H9 (cell line): Measurements from ENCODE around the gene NEDD9. TPM values are rescaled to one million over a fixed set of nuclear protein-coding genes. Genes with fewer than 3 reads are reported as not detected.

ENCODE experiments used
- DNase-seq: peaks from one replicate; pipeline ENCODE4 v3.0.0-alpha.2; 2017
- H2AFZ ChIP-seq: one replicate; pipeline ENCODE4 v1.6.1; 2013; ENCODE audit warnings: mild to moderate bottlenecking, low read length, control low read depth, moderate library complexity
- H2AK5ac ChIP-seq: 2 replicates; pipeline ENCODE4 v1.6.1; 2013; ENCODE audit warnings: low read length, control low read depth, mixed read lengths; ENCODE audit not compliant: insufficient read length
- H2BK120ac ChIP-seq: one replicate; pipeline ENCODE4 v1.6.1; 2013; ENCODE audit warnings: low read depth, mild to moderate bottlenecking, low read length, control low read depth, inconsistent platforms; ENCODE audit not compliant: poor library complexity, severe bottlenecking
- H2BK12ac ChIP-seq: 2 replicates; pipeline ENCODE4 v1.6.1; 2013; ENCODE audit warnings: low read length, control low read depth, mixed read lengths, low read depth; ENCODE audit not compliant: insufficient read length
- H2BK15ac ChIP-seq: 2 replicates; pipeline ENCODE4 v1.6.1; 2013; ENCODE audit warnings: low read depth, low read length, control low read depth
- H2BK20ac ChIP-seq: one replicate; pipeline ENCODE4 v1.6.1; 2013; ENCODE audit warnings: low read depth, mild to moderate bottlenecking, low read length, control low read depth, inconsistent platforms; ENCODE audit not compliant: poor library complexity, severe bottlenecking
- H2BK5ac ChIP-seq: 2 replicates; pipeline ENCODE4 v1.6.1; 2013; ENCODE audit warnings: low read length, control low read depth, mixed read lengths; ENCODE audit not compliant: insufficient read length
- H3K14ac ChIP-seq: 2 replicates; pipeline ENCODE4 v1.6.1; 2013; ENCODE audit warnings: low read length, control low read depth; ENCODE audit not compliant: insufficient read depth
- H3K18ac ChIP-seq: 2 replicates; pipeline ENCODE4 v1.6.1; 2013; ENCODE audit warnings: low read depth, mild to moderate bottlenecking, mixed read lengths, low read length, control low read depth; ENCODE audit not compliant: insufficient read length
- H3K23ac ChIP-seq: 2 replicates; pipeline ENCODE4 v1.6.1; 2013; ENCODE audit warnings: low read length, control low read depth, mixed read lengths, low read depth; ENCODE audit not compliant: insufficient read length
- H3K23me2 ChIP-seq: 2 replicates; pipeline ENCODE4 v1.6.1; 2013; ENCODE audit warnings: low read depth, mild to moderate bottlenecking, mixed read lengths, low read length, control low read depth; ENCODE audit not compliant: insufficient read length, poor library complexity, severe bottlenecking
- H3K27ac ChIP-seq: 2 replicates; pipeline ENCODE4 v1.5.1; 2013; ENCODE audit warnings: low read length, control low read depth, mixed read lengths, low read depth; ENCODE audit not compliant: insufficient read length
- H3K27me3 ChIP-seq: 2 replicates; pipeline ENCODE4 v1.6.1; 2013; ENCODE audit warnings: low read length, control low read depth, inconsistent platforms; ENCODE audit not compliant: insufficient read depth
- H3K4ac ChIP-seq: 2 replicates; pipeline ENCODE4 v1.6.1; 2013; ENCODE audit warnings: low read depth, mild to moderate bottlenecking, control low read depth, inconsistent platforms, low read length, moderate library complexity
- H3K4me1 ChIP-seq: 2 replicates; pipeline ENCODE4 v1.6.1; 2013; ENCODE audit warnings: low read length, control low read depth, inconsistent platforms; ENCODE audit not compliant: insufficient read depth
- H3K4me2 ChIP-seq: 2 replicates; pipeline ENCODE4 v1.6.1; 2013; ENCODE audit warnings: low read length, control low read depth, mixed read lengths; ENCODE audit not compliant: insufficient read length, insufficient read depth
- H3K56ac ChIP-seq: 2 replicates; pipeline ENCODE4 v1.6.1; 2013; ENCODE audit warnings: low read depth, mild to moderate bottlenecking, mixed read lengths, low read length, control low read depth; ENCODE audit not compliant: insufficient read length
- H3K79me1 ChIP-seq: 2 replicates; pipeline ENCODE4 v1.6.1; 2013; ENCODE audit warnings: low read depth, mild to moderate bottlenecking, moderate library complexity, low read length, control low read depth, inconsistent platforms; ENCODE audit not compliant: insufficient read depth, poor library complexity, severe bottlenecking
- H3K79me2 ChIP-seq: 2 replicates; pipeline ENCODE4 v1.6.1; 2013; ENCODE audit warnings: low read length, control low read depth, inconsistent platforms; ENCODE audit not compliant: insufficient read depth
- H3K9ac ChIP-seq: 2 replicates; pipeline ENCODE4 v1.6.1; 2013; ENCODE audit warnings: low read length, control low read depth, mixed read lengths; ENCODE audit not compliant: insufficient read length; ENCODE audit errors: extremely low read depth
- H3K9me3 ChIP-seq: one replicate; pipeline ENCODE4 v1.6.1; 2013; ENCODE audit warnings: low read depth, low read length, inconsistent platforms; ENCODE audit not compliant: control insufficient read depth
- H3T11ph ChIP-seq: one replicate; pipeline ENCODE4 v1.6.1; 2013; ENCODE audit warnings: mild to moderate bottlenecking, low read length, control low read depth, inconsistent platforms
- H4K20me1 ChIP-seq: one replicate; pipeline ENCODE4 v1.6.1; 2013; ENCODE audit not compliant: control insufficient read depth, insufficient read length, insufficient read depth
- H4K5ac ChIP-seq: 2 replicates; pipeline ENCODE4 v1.6.1; 2013; ENCODE audit warnings: low read depth, mild to moderate bottlenecking, mixed read lengths, low read length, control low read depth; ENCODE audit not compliant: insufficient read length
- H4K8ac ChIP-seq: replicated peaks from 2 replicates; pipeline ENCODE4 v1.6.1; 2013; ENCODE audit warnings: low read length, control low read depth, mixed read lengths, low read depth; ENCODE audit not compliant: insufficient read length
- H4K91ac ChIP-seq: 2 replicates; pipeline ENCODE4 v1.6.1; 2013; ENCODE audit warnings: low read depth, mild to moderate bottlenecking, moderate library complexity, mixed read lengths, low read length, control low read depth; ENCODE audit not compliant: insufficient read length
- H3K27ac Mint-ChIP-seq, 3 experiments: 2 replicates in 2 of 3; 3 replicates in 1 of 3; pipeline ENCODE4 v1.8.0; 2020 to 2021; ENCODE audit warnings: mixed read lengths in 3 of 3, mild to moderate bottlenecking in 1 of 3, moderate library complexity in 1 of 3
- H3K27me3 Mint-ChIP-seq: 2 replicates; pipeline ENCODE4 v1.8.0; 2021; ENCODE audit warnings: low read depth, mild to moderate bottlenecking, moderate library complexity, mixed read lengths
- H3K36me3 Mint-ChIP-seq, 3 experiments: 2 replicates in 2 of 3; 3 replicates in 1 of 3; pipeline ENCODE4 v1.8.0; 2020 to 2021; ENCODE audit warnings: low read depth in 3 of 3, mixed read lengths in 3 of 3; ENCODE audit not compliant: insufficient read depth in 1 of 3
- H3K4me1 Mint-ChIP-seq, 2 experiments: 2 replicates each; pipeline ENCODE4 v1.8.0; 2020; ENCODE audit warnings: mixed read lengths in 2 of 2
- H3K4me3 Mint-ChIP-seq, 2 experiments: 2 replicates in 1 of 2; 3 replicates in 1 of 2; pipeline ENCODE4 v1.8.0; 2020 to 2021; ENCODE audit warnings: mild to moderate bottlenecking in 2 of 2, mixed read lengths in 2 of 2, moderate library complexity in 1 of 2
- H3K9me3 Mint-ChIP-seq, 2 experiments: 2 replicates in 1 of 2; 3 replicates in 1 of 2; pipeline ENCODE4 v1.8.0; 2020; ENCODE audit warnings: mild to moderate bottlenecking in 2 of 2, mixed read lengths in 2 of 2, moderate library complexity in 1 of 2
- CTCF ChIP-seq: fragments of 200-600 bp; sonication (generic); conservative IDR thresholded peaks from 3 replicates; pipeline ENCODE4 v1.8.0; 2021; ENCODE audit warnings: antibody characterized with exemption, mild to moderate bottlenecking
- WGBS: extraction: QIAGEN DNeasy Blood & Tissue Kit; methylation state at CpG from one replicate; pipeline ENCODE4 v1.1.7; 2013; ENCODE audit warnings: missing lambda C conversion rate, low lambda C conversion rate, mixed read lengths; ENCODE audit not compliant: insufficient read length; ENCODE audit errors: extremely low coverage; 5-methylcytosine and 5-hydroxymethylcytosine counted together
- total RNA-seq: library from RNA; stranded (reverse); gene quantifications from 2 replicates; pipeline ENCODE4 v1.2.1, GENCODE V29; 2021

NEDD9 gene
- total RNA-seq, 1 experiment from 2014 or later, result 5.5 TPM

DNA sequence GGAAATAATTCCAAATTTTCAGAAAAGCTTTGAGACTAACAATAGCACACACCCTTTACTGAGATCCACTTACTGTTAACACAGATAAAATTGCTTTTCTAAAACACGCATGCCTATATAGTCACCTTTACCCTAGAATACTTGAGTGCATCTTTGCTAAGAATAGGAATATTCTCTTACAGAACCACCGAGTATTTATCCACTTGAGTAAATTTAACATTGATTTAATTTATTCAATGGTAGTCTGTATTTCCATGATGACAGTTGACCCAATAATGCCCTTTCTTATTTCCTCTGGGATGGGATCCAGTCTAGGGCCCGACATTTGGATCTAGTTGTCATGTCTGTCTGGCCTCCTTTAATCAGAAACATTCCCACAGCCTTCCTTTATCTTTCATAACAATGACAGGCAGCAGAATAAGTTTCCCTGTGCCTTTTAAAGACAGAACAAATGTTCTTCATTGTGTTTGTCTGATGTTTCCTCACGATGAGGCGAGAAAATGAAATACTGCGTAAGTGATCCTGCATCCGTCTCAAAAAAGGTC, 64.3 kb downstream of the NEDD9 start:
- H3K4me2 ChIP-seq, result no peak overlapping the region
- no peak overlapping the region for H2BK12ac ChIP-seq
- peaks cover 2% of the 10 kb centered on the region; the same call in 1 of the 2 replicates for H3K79me2 ChIP-seq
- Mint-ChIP-seq H3K27me3 (no peaks in the 10 kb centered on the region), H3K9me3 (no peaks in the 10 kb centered on the region), H3K4me1 (peaks cover 12% of the 10 kb centered on the region in 2 experiments), H3K4me3 (no peak overlapping the region), H3K27ac (no peak overlapping the region), H3K36me3 (no peaks in the 10 kb centered on the region; a peak in 1 of 7 replicates)
- H3K23me2 ChIP-seq, result no peaks in the 10 kb centered on the region
- no peaks in the 10 kb centered on the region; the same call in 1 of the 2 replicates for H3K4me1 ChIP-seq
- no peak for TF ChIP-seq CTCF
- H3T11ph ChIP-seq, result no peak overlapping the region
- no peak overlapping the region for H3K56ac ChIP-seq
- WGBS, result no CpG with 5 or more reads among the region's 7 CpGs
- H3K4ac ChIP-seq, result no peak overlapping the region
- no peak overlapping the region for H3K27ac ChIP-seq
- H3K9me3 ChIP-seq, result no peaks in the 10 kb centered on the region
- H2BK120ac ChIP-seq, result no peak overlapping the region
- no peak overlapping the region for H2AK5ac ChIP-seq
- H3K14ac ChIP-seq, result no peak overlapping the region
- H2AFZ ChIP-seq, result no peak overlapping the region
- no peaks in the 10 kb centered on the region for H3K27me3 ChIP-seq
- no peak overlapping the region for H2BK15ac ChIP-seq
- no peaks in the 10 kb centered on the region for H4K20me1 ChIP-seq
- no peak overlapping the region for H4K5ac ChIP-seq
- H4K91ac ChIP-seq, result no peak overlapping the region
- no peak overlapping the region for H2BK5ac ChIP-seq
- no peak overlapping the region for H4K8ac ChIP-seq
- H3K9ac ChIP-seq, result no peak overlapping the region
- no peak overlapping the region for H2BK20ac ChIP-seq
- no peak overlapping the region for H3K23ac ChIP-seq
- H3K18ac ChIP-seq, result no peak overlapping the region
- H3K79me1 ChIP-seq, result no peaks in the 10 kb centered on the region
- DNase-seq, result no peak
